Measurements from ENCODE around the gene PTPN23.

DNA sequence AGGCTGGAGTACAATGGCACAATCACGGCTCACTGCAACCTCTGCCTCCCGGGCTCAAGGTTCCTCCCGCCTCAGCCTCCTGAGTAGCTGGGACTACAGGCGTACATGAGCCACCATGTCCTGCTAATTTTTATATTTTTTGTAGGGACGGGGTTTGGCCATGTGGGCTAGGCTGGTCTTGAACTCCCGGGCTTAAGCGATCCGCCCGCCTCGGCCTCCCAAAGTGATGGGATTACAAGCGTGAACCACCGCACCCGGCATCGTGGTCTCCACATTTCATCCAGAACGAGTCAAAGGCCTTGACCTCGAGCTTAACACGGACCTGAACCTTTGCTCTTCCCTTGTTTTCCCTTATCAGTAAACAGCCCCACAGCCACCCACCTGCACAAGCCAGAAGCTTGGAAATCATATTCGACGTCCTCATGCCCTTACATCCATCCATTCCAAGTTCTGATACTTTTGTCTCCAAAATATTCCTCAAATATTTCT is 1.4 kb upstream of the PTPN23 start:
- peak; percentile 71; the same call in 1 of the 2 replicates for TF ChIP-seq SMAD3 (CRISPR knock-in tag; IDR thresholded peaks at IDR 0.05)
- TF ChIP-seq EZH2 (conservative IDR thresholded peaks at IDR 0.05; ENCODE audit: low read depth, low read length): no peak

All from HepG2 (cell line).